Stimulated activated CD8-positive, alpha-beta memory T cell treated with anti-CD3 and anti-CD28 coated beads, Interleukin-12 subunit alpha, Interleukin-12 subunit beta, amount 100 ng/mL, for 1 hour (primary cell): Measurements from ENCODE around the gene BBX.
A peak's percentile ranks its signal among the peaks of the same experiment; 100 is the strongest.

Source experiments
- DNase-seq: peaks from one replicate; pipeline ENCODE4 v3.0.0-alpha.2; 2020; ENCODE audit warnings: low read depth

Gene BBX

GRCh38 chr3:107522510-107523288 lies at the start of gene BBX:
Gene BBX, plus strand, starts transcription at chr3:107522962. Its CDS starts 187,499 bp downstream, at chr3:107710461.
- peak; percentile 83 for DNase-seq

- no peak for DNase-seq
Measured at GRCh38 chr3:107476462-107476861, 46.3 kb upstream of the BBX start.

GRCh38 chr3:107487490-107487889 lies 35.3 kb upstream of the BBX start:
- no peak for DNase-seq

- DNase-seq = no peak
Measured at GRCh38 chr3:107488942-107489341, 33.8 kb upstream of the BBX start.

GRCh38 chr3:107493134-107493533 lies 29.6 kb upstream of the BBX start:
- no peak for DNase-seq

- DNase-seq = no peak
Measured at GRCh38 chr3:107496855-107497254, 25.9 kb upstream of the BBX start.

- no peak for DNase-seq
Measured at GRCh38 chr3:107498646-107499045, 24.1 kb upstream of the BBX start.

- DNase-seq = no peak
Measured at GRCh38 chr3:107506458-107506857, 16.3 kb upstream of the BBX start.

GRCh38 chr3:107508331-107508730 lies 14.4 kb upstream of the BBX start:
- DNase-seq = no peak

- DNase-seq = no peak
Measured at GRCh38 chr3:107512108-107512507, 10.7 kb upstream of the BBX start.

- DNase-seq = no peak
Measured at GRCh38 chr3:107514453-107514852, 8.3 kb upstream of the BBX start.

- no peak for DNase-seq
Measured at GRCh38 chr3:107516475-107516874, 6.3 kb upstream of the BBX start.

- DNase-seq = no peak
Measured at GRCh38 chr3:107520535-107520934, 2.2 kb upstream of the BBX start.

- DNase-seq = no peak
Measured at GRCh38 chr3:107521469-107522059, 1.2 kb upstream of the BBX start.

GRCh38 chr3:107523289-107523538 lies 452 bp downstream of the BBX start:
- DNase-seq = no peak

- DNase-seq = peak; percentile 20
Measured at GRCh38 chr3:107523539-107524325, 970 bp downstream of the BBX start.

- DNase-seq = peak; percentile 0
Measured at GRCh38 chr3:107524326-107524840, 1.6 kb downstream of the BBX start.

GRCh38 chr3:107524841-107525643 lies 2.3 kb downstream of the BBX start:
- peak; percentile 12 for DNase-seq

- no peak for DNase-seq
Measured at GRCh38 chr3:107525644-107526305, 3.0 kb downstream of the BBX start.

- DNase-seq = no peak
Measured at GRCh38 chr3:107531917-107532469, 9.2 kb downstream of the BBX start.

- DNase-seq = no peak
Measured at GRCh38 chr3:107540857-107541256, 18.1 kb downstream of the BBX start.
